HFFc6 (cell line): ENCODE data around the gene RPAP3. TPM values are rescaled to one million over a fixed set of nuclear protein-coding genes. Genes with fewer than 3 reads are reported as not detected.

ENCODE experiments used
- DNase-seq: peaks from one replicate; pipeline ENCODE4 v3.0.0-alpha.2; 2018
- H3K27ac Mint-ChIP-seq: 2 replicates; pipeline ENCODE4 v1.8.0; 2020; ENCODE audit warnings: mild to moderate bottlenecking, mixed read lengths
- H3K27me3 Mint-ChIP-seq: 2 replicates; pipeline ENCODE4 v1.8.0; 2021; ENCODE audit warnings: mild to moderate bottlenecking, moderate library complexity, mixed read lengths; ENCODE audit not compliant: insufficient read depth
- H3K36me3 Mint-ChIP-seq: 2 replicates; pipeline ENCODE4 v1.8.0; 2021; ENCODE audit warnings: low read depth, mixed read lengths
- H3K4me1 Mint-ChIP-seq: 2 replicates; pipeline ENCODE4 v1.8.0; 2020; ENCODE audit warnings: low read depth, mixed read lengths
- H3K4me3 Mint-ChIP-seq: 2 replicates; pipeline ENCODE4 v1.8.0; 2020; ENCODE audit warnings: mild to moderate bottlenecking, moderate library complexity, mixed read lengths
- H3K9me3 Mint-ChIP-seq: 2 replicates; pipeline ENCODE4 v1.8.0; 2020; ENCODE audit warnings: mild to moderate bottlenecking, mixed read lengths
- total RNA-seq, 6 experiments: library from RNA; stranded (reverse); fragmentation: NEBNext Ultra II Directional; extraction: Animal tissue kit (Norgen Biotek cat#: 25700); gene quantifications; 2 replicates in 1 of 6; 3 replicates in 5 of 6; pipeline ENCODE4 v1.2.3, GENCODE V29; 2021
- TF ChIP-seq, protein P1 (sequence below): fragments of 200-600 bp; sonication (generic); IDR thresholded peaks from 2 replicates; pipeline ENCODE4 v1.5.0; 2021; ENCODE audit warnings: antibody characterized with exemption, mild to moderate bottlenecking

Gene RPAP3
- total RNA-seq, 6 experiments from 2014 or later, result 26.3 to 43.4 (median 39.0) TPM

DNA sequence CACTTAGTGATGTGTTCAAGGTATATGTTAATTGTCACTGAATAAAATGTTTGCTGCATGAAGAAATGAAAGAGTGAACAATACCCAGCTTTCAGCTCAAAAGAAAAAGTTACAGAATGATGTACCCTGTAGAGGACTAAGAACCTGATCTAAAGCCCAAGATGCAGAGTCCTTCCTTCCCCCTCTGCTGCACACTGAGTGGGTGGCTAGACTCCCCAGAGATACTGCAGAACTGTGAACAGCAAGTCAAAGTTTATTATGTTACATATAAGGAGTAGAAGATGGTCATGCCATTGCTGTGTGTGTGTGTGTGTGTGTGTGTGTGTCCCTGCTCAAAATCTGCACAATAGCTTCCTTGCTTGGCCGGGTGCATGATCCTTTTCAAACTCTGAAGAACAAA, 83.9 kb downstream of the RPAP3 start:
- Mint-ChIP-seq H3K27ac (no peak overlapping the region), H3K4me1 (no peaks in the 10 kb centered on the region), H3K36me3 (peaks cover 40% of the 10 kb centered on the region), H3K9me3 (peaks cover 9% of the 10 kb centered on the region), H3K27me3 (peaks cover 3% of the 10 kb centered on the region; the same call in 1 of the 2 replicates), H3K4me3 (no peak overlapping the region)
- DNase-seq, result no peak
- TF ChIP-seq, protein P1, sequence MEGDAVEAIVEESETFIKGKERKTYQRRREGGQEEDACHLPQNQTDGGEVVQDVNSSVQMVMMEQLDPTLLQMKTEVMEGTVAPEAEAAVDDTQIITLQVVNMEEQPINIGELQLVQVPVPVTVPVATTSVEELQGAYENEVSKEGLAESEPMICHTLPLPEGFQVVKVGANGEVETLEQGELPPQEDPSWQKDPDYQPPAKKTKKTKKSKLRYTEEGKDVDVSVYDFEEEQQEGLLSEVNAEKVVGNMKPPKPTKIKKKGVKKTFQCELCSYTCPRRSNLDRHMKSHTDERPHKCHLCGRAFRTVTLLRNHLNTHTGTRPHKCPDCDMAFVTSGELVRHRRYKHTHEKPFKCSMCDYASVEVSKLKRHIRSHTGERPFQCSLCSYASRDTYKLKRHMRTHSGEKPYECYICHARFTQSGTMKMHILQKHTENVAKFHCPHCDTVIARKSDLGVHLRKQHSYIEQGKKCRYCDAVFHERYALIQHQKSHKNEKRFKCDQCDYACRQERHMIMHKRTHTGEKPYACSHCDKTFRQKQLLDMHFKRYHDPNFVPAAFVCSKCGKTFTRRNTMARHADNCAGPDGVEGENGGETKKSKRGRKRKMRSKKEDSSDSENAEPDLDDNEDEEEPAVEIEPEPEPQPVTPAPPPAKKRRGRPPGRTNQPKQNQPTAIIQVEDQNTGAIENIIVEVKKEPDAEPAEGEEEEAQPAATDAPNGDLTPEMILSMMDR, result no peak

DNA sequence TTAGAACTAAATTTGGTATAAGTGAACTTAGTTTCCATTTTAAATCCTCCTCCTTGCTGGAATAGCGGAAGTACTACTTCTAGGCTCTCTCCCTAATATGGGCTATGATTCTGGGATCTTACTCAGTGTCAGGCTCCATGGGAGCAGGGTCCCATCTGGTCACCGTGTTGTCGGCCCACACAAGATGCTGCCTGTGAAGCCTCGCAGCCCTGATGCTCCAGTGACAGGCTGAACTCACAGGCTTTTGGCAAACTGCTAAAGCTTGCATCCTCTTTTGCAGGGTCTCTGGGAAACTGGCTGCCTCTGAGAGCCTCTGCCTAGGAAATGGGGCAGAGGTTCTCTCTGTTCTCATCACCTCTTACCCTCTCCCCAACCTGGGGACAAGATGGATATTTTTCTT, 88.4 kb downstream of the RPAP3 start:
- TF ChIP-seq, protein P1, result no peak
- no peak overlapping the region for H3K4me3 Mint-ChIP-seq

DNA sequence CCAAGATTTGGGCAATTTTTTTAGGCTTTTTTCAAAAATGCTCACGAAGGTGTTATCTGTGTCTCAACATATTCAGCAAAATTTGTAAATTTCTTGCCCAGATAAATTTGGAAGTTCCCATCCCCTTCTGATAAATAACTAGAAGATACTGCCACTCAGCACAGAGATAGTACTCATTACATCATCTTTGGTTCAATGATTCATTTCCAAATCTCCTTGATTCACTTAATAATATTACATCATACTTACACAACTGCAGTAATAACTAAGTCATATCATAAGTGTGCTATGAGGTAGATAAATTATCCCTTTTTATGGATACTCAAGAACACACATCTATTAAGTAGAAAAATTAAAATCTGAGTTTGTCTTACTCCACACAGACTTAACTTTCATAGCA, 89.4 kb downstream of the RPAP3 start:
- TF ChIP-seq, protein P1, result no peak
- no peak for DNase-seq
- no peaks in the 10 kb centered on the region for H3K4me1 Mint-ChIP-seq
- H3K27me3 Mint-ChIP-seq, result no peaks in the 10 kb centered on the region
- peaks cover 49% of the 10 kb centered on the region for H3K36me3 Mint-ChIP-seq
- H3K27ac Mint-ChIP-seq, result no peak overlapping the region
- H3K4me3 Mint-ChIP-seq, result no peak overlapping the region
- peaks cover 28% of the 10 kb centered on the region for H3K9me3 Mint-ChIP-seq

More for the DNA sequence above, 88.4 kb downstream of the RPAP3 start:
- Mint-ChIP-seq H3K36me3 (peaks cover 41% of the 10 kb centered on the region), H3K4me1 (no peaks in the 10 kb centered on the region), H3K9me3 (peaks cover 22% of the 10 kb centered on the region), H3K27me3 (no peaks in the 10 kb centered on the region), H3K27ac (no peak overlapping the region)
- DNase-seq, result no peak

DNA sequence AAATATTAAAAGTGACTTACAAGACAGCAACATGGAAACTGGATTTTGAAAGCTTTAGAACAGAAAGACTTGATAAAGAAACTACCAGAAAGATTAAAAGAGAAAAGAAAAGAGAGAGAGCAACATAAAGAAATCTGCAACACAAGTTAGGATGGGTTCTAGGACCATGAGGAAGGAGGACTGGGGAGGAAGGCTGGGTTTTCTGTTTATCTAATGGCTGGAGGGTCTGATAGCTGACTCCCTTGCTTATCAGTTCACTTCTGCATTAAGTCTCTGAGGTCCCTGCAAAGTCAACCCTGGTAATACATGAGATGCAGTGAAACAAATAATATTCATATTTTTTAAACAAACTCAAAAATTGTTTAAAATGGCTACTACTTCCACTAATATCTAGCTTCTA, 90.1 kb downstream of the RPAP3 start:
- TF ChIP-seq, protein P1, result no peak
- Mint-ChIP-seq H3K27me3 (no peaks in the 10 kb centered on the region), H3K4me1 (no peaks in the 10 kb centered on the region), H3K9me3 (peaks cover 28% of the 10 kb centered on the region), H3K4me3 (no peak overlapping the region), H3K27ac (no peak overlapping the region), H3K36me3 (peaks cover 52% of the 10 kb centered on the region)
- DNase-seq, result no peak

DNA sequence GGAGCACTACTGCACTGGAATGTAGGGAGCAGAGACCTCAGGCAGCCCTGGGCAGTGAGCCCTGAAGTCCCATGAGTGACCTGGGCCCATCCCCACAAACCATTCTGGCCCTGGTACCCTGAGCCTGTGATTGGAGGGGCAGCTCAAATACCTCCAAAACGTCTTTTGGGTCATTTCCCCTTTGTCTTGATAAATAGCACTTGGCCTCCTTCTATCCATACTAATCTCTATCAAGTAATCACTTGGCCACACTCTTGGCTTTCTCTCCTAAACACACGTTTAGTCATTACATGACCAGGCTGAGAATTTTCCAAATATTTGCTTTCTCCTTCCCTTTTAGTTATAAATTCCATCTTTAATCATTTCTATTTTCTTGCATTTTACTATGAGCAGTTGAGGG, 91.3 kb downstream of the RPAP3 start:
- no peaks in the 10 kb centered on the region for H3K4me1 Mint-ChIP-seq
- TF ChIP-seq, protein P1, result no peak
- no peak overlapping the region for H3K4me3 Mint-ChIP-seq
- no peaks in the 10 kb centered on the region for H3K27me3 Mint-ChIP-seq
- peaks cover 48% of the 10 kb centered on the region for H3K36me3 Mint-ChIP-seq
- no peak overlapping the region for H3K27ac Mint-ChIP-seq
- peaks cover 28% of the 10 kb centered on the region for H3K9me3 Mint-ChIP-seq
- DNase-seq, result no peak

DNA sequence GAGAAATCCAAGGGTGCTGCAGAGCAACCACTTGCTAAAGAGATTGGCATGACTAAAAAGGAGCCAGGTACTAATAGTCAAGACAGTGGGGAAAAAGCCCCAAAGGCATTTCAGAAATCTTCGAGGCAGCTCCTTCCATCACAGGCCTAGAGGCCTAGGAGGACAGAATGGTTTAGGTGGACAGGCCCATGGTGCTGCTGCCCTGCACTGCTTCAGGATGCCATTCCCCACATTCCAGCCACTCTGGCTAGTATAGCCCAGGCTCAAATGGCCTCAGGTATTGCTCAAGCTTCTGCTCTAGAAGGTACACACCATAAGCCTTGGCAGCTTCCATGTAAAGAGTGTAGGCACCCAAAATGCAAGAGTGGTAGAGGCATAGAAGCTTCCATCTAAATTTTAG, 92.9 kb downstream of the RPAP3 start:
- Mint-ChIP-seq H3K9me3 (peaks cover 33% of the 10 kb centered on the region), H3K4me1 (no peaks in the 10 kb centered on the region), H3K27me3 (no peaks in the 10 kb centered on the region), H3K4me3 (no peak overlapping the region), H3K27ac (no peak overlapping the region), H3K36me3 (peaks cover 41% of the 10 kb centered on the region)
- no peak for DNase-seq
- TF ChIP-seq, protein P1, result no peak
